HepG2 (cell line): ENCODE data around the gene ARHGDIA. TPM values are rescaled to one million over a fixed set of nuclear protein-coding genes. Genes with fewer than 3 reads are reported as not detected.
A peak's percentile ranks its signal among the peaks of the same experiment; 100 is the strongest.

Experiments
- BORCS8-MEF2B ChIP-seq: sonication (generic); formaldehyde crosslinking; IDR thresholded peaks from 2 replicates; pipeline ENCODE4 v1.8.0; 2022; ENCODE audit warnings: mild to moderate bottlenecking, missing genetic modification reagents
- CHCHD3 ChIP-seq: sonication (generic); formaldehyde crosslinking; IDR thresholded peaks from 2 replicates; pipeline ENCODE4 v1.8.0; 2022; ENCODE audit warnings: mild to moderate bottlenecking, missing genetic modification reagents, moderate library complexity
- EEA1 ChIP-seq: sonication (generic); formaldehyde crosslinking; IDR thresholded peaks from 2 replicates; pipeline ENCODE4 v1.5.1; 2020; ENCODE audit warnings: mild to moderate bottlenecking, missing genetic modification reagents, borderline replicate concordance
- FOXA1 ChIP-seq, 2 experiments: fragments of 450-650 bp in 1 of 2; sonication (generic) in 1 of 2; formaldehyde crosslinking in 1 of 2; IDR thresholded peaks; 2 replicates each; pipeline versions ENCODE4 v1.4.0 to v1.6.1; 2016 to 2020; ENCODE audit warnings: missing genetic modification reagents in 1 of 2
- GTF2F1 ChIP-seq: fragments of 150-350 bp; IDR thresholded peaks from 2 replicates; pipeline ENCODE4 v1.6.1; 2014; ENCODE audit warnings: low read length
- KLF16 ChIP-seq, 2 experiments: sonication (generic) in 1 of 2; formaldehyde crosslinking in 1 of 2; IDR thresholded peaks; 2 replicates each; pipeline versions ENCODE4 v1.6.1 to v1.8.0; 2016 to 2023; ENCODE audit warnings: missing genetic modification reagents in 2 of 2, missing compliant biosample characterization in 1 of 2
- MAF1 ChIP-seq: sonication (generic); formaldehyde crosslinking; IDR thresholded peaks from 2 replicates; pipeline ENCODE4 v1.5.0; 2020; ENCODE audit warnings: missing genetic modification reagents, borderline replicate concordance
- NONO ChIP-seq, 2 experiments: fragments of 450-650 bp in 1 of 2; sonication (generic) in 1 of 2; formaldehyde crosslinking in 1 of 2; IDR thresholded peaks in 1 of 2; conservative IDR thresholded peaks in 1 of 2; 2 replicates each; pipeline versions ENCODE4 v1.6.1 to v1.8.0; 2017 to 2022; ENCODE audit warnings: mild to moderate bottlenecking in 1 of 2, missing genetic modification reagents in 1 of 2, moderate library complexity in 1 of 2
- NR3C1 ChIP-seq: sonication (generic); formaldehyde crosslinking; IDR thresholded peaks from 2 replicates; pipeline ENCODE4 v1.4.0; 2020; ENCODE audit warnings: missing genetic modification reagents
- POLR2AphosphoS2 ChIP-seq: IDR thresholded peaks from 2 replicates; pipeline ENCODE4 v1.6.1; 2011; ENCODE audit warnings: low read depth, low read length, improper control_type of control experiment
- RARA ChIP-seq: IDR thresholded peaks from 2 replicates; pipeline ENCODE4 v1.6.1; 2016; ENCODE audit warnings: missing genetic modification reagents, missing compliant biosample characterization
- SMC3 ChIP-seq: IDR thresholded peaks from 2 replicates; pipeline ENCODE4 v1.6.1; 2011; ENCODE audit warnings: low read length, improper control_type of control experiment
- SP140L ChIP-seq: sonication (generic); formaldehyde crosslinking; IDR thresholded peaks from 2 replicates; pipeline ENCODE4 v1.4.0; 2020; ENCODE audit warnings: missing genetic modification reagents, borderline replicate concordance
- SRY ChIP-seq: sonication (generic); formaldehyde crosslinking; IDR thresholded peaks from 2 replicates; pipeline ENCODE4 v1.8.0; 2022; ENCODE audit warnings: mild to moderate bottlenecking, missing genetic modification reagents
- ZBTB44 ChIP-seq: sonication (generic); formaldehyde crosslinking; IDR thresholded peaks from 2 replicates; pipeline ENCODE4 v1.4.0; 2020; ENCODE audit warnings: missing genetic modification reagents
- ZNF263 ChIP-seq: sonication (generic); formaldehyde crosslinking; IDR thresholded peaks from 2 replicates; pipeline ENCODE4 v1.4.0; 2020; ENCODE audit warnings: missing genetic modification reagents
- ZNF513 ChIP-seq: sonication (generic); formaldehyde crosslinking; conservative IDR thresholded peaks from 2 replicates; pipeline ENCODE4 v1.5.0; 2020; ENCODE audit warnings: missing genetic modification reagents
- ZNF749 ChIP-seq: sonication (generic); formaldehyde crosslinking; IDR thresholded peaks from 2 replicates; pipeline ENCODE4 v1.8.0; 2022; ENCODE audit warnings: mild to moderate bottlenecking, missing genetic modification reagents, moderate library complexity, borderline replicate concordance
- ZNF770 ChIP-seq: sonication (generic); formaldehyde crosslinking; IDR thresholded peaks from 2 replicates; pipeline ENCODE4 v1.5.0; 2020; ENCODE audit warnings: mild to moderate bottlenecking, missing genetic modification reagents
- ZNF792 ChIP-seq: IDR thresholded peaks from 2 replicates; pipeline ENCODE4 v1.6.1; 2016
- ZNF839 ChIP-seq: sonication (generic); formaldehyde crosslinking; IDR thresholded peaks from 2 replicates; pipeline ENCODE4 v1.4.0; 2020; ENCODE audit warnings: missing genetic modification reagents, mild to moderate bottlenecking, borderline replicate concordance
- polyA plus RNA-seq, 8 experiments: library from polyadenylated mRNA; depleted of rRNA in 3 of 8; stranded (reverse) in 7 of 8; unstranded in 1 of 8; fragments of >200 nt; fragmentation: Illumina TruSeq in 4 of 8; extraction: Trizol in 4 of 8; gene quantifications; 2 replicates each; pipeline versions ENCODE4 v1.2.1 to v1.2.3, GENCODE V29; 2011 to 2016; ENCODE audit warnings: low read depth in 4 of 8, missing spikeins in 1 of 8, mixed read lengths in 1 of 8; ENCODE audit not compliant: insufficient read depth in 1 of 8
- total RNA-seq, 5 experiments: library from RNA; depleted of rRNA; stranded (reverse); fragments of >200 nt; fragmentation: Illumina TruSeq; extraction: Trizol; gene quantifications; 2 replicates each; pipeline ENCODE4 v1.2.3, GENCODE V29; 2016; ENCODE audit warnings: low read depth in 1 of 5

The ARHGDIA gene
- total and polyA plus RNA-seq, 2 of the 13 experiments (the other 11 are each of a cell fraction or from before 2014, with no cell fraction given): 40.0 to 64.0 TPM

- TF ChIP-seq EEA1 (CRISPR knock-in tag) (peak; percentile 93), BORCS8-MEF2B (CRISPR knock-in tag) (peak; percentile 87), NR3C1 (no peak), SP140L (no peak), ZBTB44 (peak; percentile 83; the same call in 1 of the 2 replicates), RARA (CRISPR knock-in tag) (peak; percentile 6; the same call in 1 of the 2 replicates), SMC3 (no peak), POLR2AphosphoS2 (0 out of 2 replicates have a peak, but pooled peaks have one; percentile 78), ZNF263 (CRISPR knock-in tag) (0 out of 2 replicates have a peak, but pooled peaks have one; percentile 99), ZNF749 (CRISPR knock-in tag) (peak; percentile 96), ZNF770 (CRISPR knock-in tag) (peak; percentile 15; the same call in 1 of the 2 replicates), ZNF839 (CRISPR knock-in tag) (peak; percentile 1; the same call in 1 of the 2 replicates), SRY (CRISPR knock-in tag) (peak; percentile 12; the same call in 1 of the 2 replicates), CHCHD3 (CRISPR knock-in tag) (peak; percentile 84; the same call in 1 of the 2 replicates), FOXA1 (IDR thresholded peaks at IDR 0.05) (no peak), FOXA1 (CRISPR knock-in tag; IDR thresholded peaks at IDR 0.05) (0 out of 2 replicates have a peak, but pooled peaks have one; percentile 9), KLF16 (CRISPR knock-in tag; IDR thresholded peaks at IDR 0.05) (0 out of 4 replicates have a peak, but pooled peaks of 1 of the 2 experiments have one; percentile 9), ZNF513 (CRISPR knock-in tag) (0 out of 2 replicates have a peak, but pooled peaks have one; percentile 30), GTF2F1 (peak; percentile 70; the same call in 1 of the 2 replicates), MAF1 (CRISPR knock-in tag) (0 out of 2 replicates have a peak, but pooled peaks have one; percentile 50), ZNF792 (CRISPR knock-in tag) (peak; percentile 25; the same call in 1 of the 2 replicates), NONO (IDR thresholded peaks at IDR 0.05) (no peak), NONO (CRISPR knock-in tag; conservative IDR thresholded peaks at IDR 0.05) (peak; percentile 84; the same call in 1 of the 2 replicates)
Measured at GRCh38 chr17:81859906-81860755, 11.0 kb downstream of the ARHGDIA start, which contains the start of gene P4HB (continued).
